ENCODE measurements around the gene SEC16B.

DNA sequence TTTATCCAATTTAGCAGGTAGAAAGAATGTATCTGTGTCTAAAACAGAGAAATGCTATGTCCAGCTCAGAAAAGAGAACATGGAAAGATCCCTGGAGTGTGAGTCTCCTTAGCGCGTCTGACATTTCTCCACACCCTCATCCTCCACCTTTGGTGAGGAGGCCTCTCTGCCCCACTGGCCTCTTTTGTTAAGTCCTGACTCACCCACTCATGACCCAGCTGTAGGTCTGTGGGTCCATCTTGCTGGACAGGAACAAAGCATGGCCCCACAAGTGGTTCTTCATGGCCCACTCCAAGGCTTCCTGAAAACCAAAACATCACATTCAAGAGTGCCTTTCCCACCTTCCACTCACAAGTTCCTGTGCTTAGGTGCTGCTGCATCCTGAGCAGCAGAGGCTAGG, 15.8 kb downstream of the SEC16B start:
- TF ChIP-seq, protein P1, sequence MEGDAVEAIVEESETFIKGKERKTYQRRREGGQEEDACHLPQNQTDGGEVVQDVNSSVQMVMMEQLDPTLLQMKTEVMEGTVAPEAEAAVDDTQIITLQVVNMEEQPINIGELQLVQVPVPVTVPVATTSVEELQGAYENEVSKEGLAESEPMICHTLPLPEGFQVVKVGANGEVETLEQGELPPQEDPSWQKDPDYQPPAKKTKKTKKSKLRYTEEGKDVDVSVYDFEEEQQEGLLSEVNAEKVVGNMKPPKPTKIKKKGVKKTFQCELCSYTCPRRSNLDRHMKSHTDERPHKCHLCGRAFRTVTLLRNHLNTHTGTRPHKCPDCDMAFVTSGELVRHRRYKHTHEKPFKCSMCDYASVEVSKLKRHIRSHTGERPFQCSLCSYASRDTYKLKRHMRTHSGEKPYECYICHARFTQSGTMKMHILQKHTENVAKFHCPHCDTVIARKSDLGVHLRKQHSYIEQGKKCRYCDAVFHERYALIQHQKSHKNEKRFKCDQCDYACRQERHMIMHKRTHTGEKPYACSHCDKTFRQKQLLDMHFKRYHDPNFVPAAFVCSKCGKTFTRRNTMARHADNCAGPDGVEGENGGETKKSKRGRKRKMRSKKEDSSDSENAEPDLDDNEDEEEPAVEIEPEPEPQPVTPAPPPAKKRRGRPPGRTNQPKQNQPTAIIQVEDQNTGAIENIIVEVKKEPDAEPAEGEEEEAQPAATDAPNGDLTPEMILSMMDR (IDR thresholded peaks at IDR 0.05; ENCODE audit: low read length), result no peak
- TF ChIP-seq EZH2 (IDR thresholded peaks at IDR 0.05; ENCODE audit: borderline replicate concordance, low read length), result no peak

Measured in OCI-LY1 (cell line).